HepG2 (cell line): ENCODE results near the gene KRT3. TPM values are rescaled to one million over a fixed set of nuclear protein-coding genes. Genes with fewer than 3 reads are reported as not detected.

ENCODE experiments used
- CC2D1A ChIP-seq: sonication (generic); formaldehyde crosslinking; IDR thresholded peaks from 2 replicates; pipeline ENCODE4 v1.8.1; 2023; ENCODE audit warnings: mild to moderate bottlenecking, missing genetic modification reagents
- FOXO1 ChIP-seq: sonication (generic); formaldehyde crosslinking; IDR thresholded peaks from 2 replicates; pipeline ENCODE4 v1.4.0; 2020; ENCODE audit warnings: missing genetic modification reagents
- GABPB1 ChIP-seq: IDR thresholded peaks from 2 replicates; pipeline ENCODE4 v1.6.1; 2016; ENCODE audit warnings: mild to moderate bottlenecking, missing genetic modification reagents, moderate library complexity, missing compliant biosample characterization
- HNRNPK ChIP-seq: fragments of 200-400 bp; formaldehyde crosslinking; IDR thresholded peaks from 2 replicates; pipeline ENCODE4 v1.6.1; 2018; ENCODE audit warnings: low read length, low read depth, moderate library complexity, mild to moderate bottlenecking; ENCODE audit not compliant: poor library complexity, severe bottlenecking
- MAFF ChIP-seq: IDR thresholded peaks from 2 replicates; pipeline ENCODE4 v1.6.1; 2011; ENCODE audit warnings: low read depth, low read length, improper control_type of control experiment
- MBNL3 ChIP-seq: fragments of 250-450 bp; sonication (Bioruptor Pico); conservative IDR thresholded peaks from 2 replicates; pipeline ENCODE4 v1.8.0; 2022; ENCODE audit warnings: mild to moderate bottlenecking, inconsistent platforms
- NCOA2 ChIP-seq: sonication (generic); formaldehyde crosslinking; IDR thresholded peaks from 2 replicates; pipeline ENCODE4 v1.8.0; 2022; ENCODE audit warnings: inconsistent platforms
- NFRKB ChIP-seq: fragments of 450-650 bp; IDR thresholded peaks from 2 replicates; pipeline ENCODE4 v1.6.1; 2017
- SRSF1 ChIP-seq: fragments of 200-400 bp; formaldehyde crosslinking; optimal IDR thresholded peaks from 2 replicates; pipeline ENCODE3; 2017; ENCODE audit warnings: mild to moderate bottlenecking, low read depth, low read length, moderate library complexity
- TBL1XR1 ChIP-seq: fragments of 150-350 bp; IDR thresholded peaks from 2 replicates; pipeline ENCODE4 v1.6.1; 2014; ENCODE audit warnings: borderline replicate concordance, low read length; ENCODE audit not compliant: partially characterized antibody
- TEAD2 ChIP-seq: sonication (generic); formaldehyde crosslinking; IDR thresholded peaks from 2 replicates; pipeline ENCODE4 v1.9.0; 2021; ENCODE audit warnings: missing genetic modification reagents
- ZNF530 ChIP-seq: sonication (generic); formaldehyde crosslinking; IDR thresholded peaks from 2 replicates; pipeline ENCODE4 v1.5.0; 2020; ENCODE audit warnings: low read depth, mild to moderate bottlenecking, missing genetic modification reagents
- ZNF850 ChIP-seq: sonication (generic); formaldehyde crosslinking; conservative IDR thresholded peaks from 2 replicates; pipeline ENCODE4 v1.9.0; 2021; ENCODE audit warnings: mild to moderate bottlenecking, missing genetic modification reagents
- polyA plus RNA-seq, 8 experiments: library from polyadenylated mRNA; depleted of rRNA in 3 of 8; stranded (reverse) in 7 of 8; unstranded in 1 of 8; fragments of >200 nt; fragmentation: Illumina TruSeq in 4 of 8; extraction: Trizol in 4 of 8; gene quantifications; 2 replicates each; pipeline versions ENCODE4 v1.2.1 to v1.2.3, GENCODE V29; 2011 to 2016; ENCODE audit warnings: low read depth in 4 of 8, missing spikeins in 1 of 8, mixed read lengths in 1 of 8; ENCODE audit not compliant: insufficient read depth in 1 of 8
- total RNA-seq, 5 experiments: library from RNA; depleted of rRNA; stranded (reverse); fragments of >200 nt; fragmentation: Illumina TruSeq; extraction: Trizol; gene quantifications; 2 replicates each; pipeline ENCODE4 v1.2.3, GENCODE V29; 2016; ENCODE audit warnings: low read depth in 1 of 5
- TF ChIP-seq, protein P1 (sequence below): sonication (generic); formaldehyde crosslinking; IDR thresholded peaks from 2 replicates; pipeline ENCODE4 v1.9.0; 2021; ENCODE audit warnings: mild to moderate bottlenecking, missing genetic modification reagents
- TF ChIP-seq, protein P2 (sequence below): sonication (generic); formaldehyde crosslinking; IDR thresholded peaks from 2 replicates; pipeline ENCODE4 v1.4.0; 2020; ENCODE audit warnings: missing genetic modification reagents, borderline replicate concordance
- TF ChIP-seq, protein P3 (sequence below): sonication (generic); formaldehyde crosslinking; IDR thresholded peaks from 2 replicates; pipeline ENCODE4 v1.8.0; 2022; ENCODE audit warnings: mild to moderate bottlenecking, missing genetic modification reagents; ENCODE audit not compliant: insufficient replicate concordance
- TF ChIP-seq, protein P4 (sequence below): sonication (generic); formaldehyde crosslinking; IDR thresholded peaks from 2 replicates; pipeline ENCODE4 v1.5.1; 2020; ENCODE audit warnings: mild to moderate bottlenecking, moderate library complexity, missing genetic modification reagents

Gene KRT3
- total and polyA plus RNA-seq, 2 of the 13 experiments (the other 11 are each of a cell fraction or from before 2014, with no cell fraction given): not detected

DNA sequence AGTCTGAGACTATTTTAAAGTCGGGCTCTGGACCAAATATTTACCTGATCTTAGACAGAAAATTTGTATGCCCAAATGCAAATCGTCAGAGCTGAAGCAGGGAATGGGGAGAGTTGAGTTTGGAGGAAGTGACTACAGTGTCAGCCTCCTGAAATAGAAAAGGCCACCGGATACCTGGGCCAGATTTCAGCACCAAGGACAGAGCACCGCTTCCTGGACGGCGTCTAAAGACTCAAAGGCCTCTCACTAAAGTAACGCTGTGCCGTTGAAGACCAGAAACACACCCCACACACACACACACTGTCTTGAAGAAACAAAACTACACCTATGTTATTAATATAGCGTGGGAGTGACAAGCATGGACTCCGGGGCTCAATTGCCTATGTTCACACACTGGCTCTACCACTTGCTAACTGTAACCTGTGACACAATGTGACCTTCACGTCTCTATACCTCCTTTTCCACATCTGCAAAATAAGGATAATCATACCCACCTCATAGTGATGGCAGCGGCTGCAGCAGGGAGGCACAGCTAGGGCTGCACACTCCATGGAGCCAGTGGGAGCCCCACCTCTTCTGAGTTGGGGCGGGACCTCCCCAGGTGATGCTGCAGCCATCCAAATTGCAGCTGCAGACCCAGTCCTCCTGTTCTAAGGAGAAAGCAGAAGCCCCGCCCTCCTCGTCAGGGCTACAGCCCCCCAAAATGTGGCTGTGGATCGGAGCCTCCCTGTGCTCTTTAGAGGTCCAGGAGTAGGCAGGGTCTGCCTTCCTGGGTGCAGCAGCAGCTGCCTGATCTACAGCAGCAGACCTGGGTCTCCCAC is 54.3 kb downstream of the KRT3 start (continued):
- TF ChIP-seq, protein P1, sequence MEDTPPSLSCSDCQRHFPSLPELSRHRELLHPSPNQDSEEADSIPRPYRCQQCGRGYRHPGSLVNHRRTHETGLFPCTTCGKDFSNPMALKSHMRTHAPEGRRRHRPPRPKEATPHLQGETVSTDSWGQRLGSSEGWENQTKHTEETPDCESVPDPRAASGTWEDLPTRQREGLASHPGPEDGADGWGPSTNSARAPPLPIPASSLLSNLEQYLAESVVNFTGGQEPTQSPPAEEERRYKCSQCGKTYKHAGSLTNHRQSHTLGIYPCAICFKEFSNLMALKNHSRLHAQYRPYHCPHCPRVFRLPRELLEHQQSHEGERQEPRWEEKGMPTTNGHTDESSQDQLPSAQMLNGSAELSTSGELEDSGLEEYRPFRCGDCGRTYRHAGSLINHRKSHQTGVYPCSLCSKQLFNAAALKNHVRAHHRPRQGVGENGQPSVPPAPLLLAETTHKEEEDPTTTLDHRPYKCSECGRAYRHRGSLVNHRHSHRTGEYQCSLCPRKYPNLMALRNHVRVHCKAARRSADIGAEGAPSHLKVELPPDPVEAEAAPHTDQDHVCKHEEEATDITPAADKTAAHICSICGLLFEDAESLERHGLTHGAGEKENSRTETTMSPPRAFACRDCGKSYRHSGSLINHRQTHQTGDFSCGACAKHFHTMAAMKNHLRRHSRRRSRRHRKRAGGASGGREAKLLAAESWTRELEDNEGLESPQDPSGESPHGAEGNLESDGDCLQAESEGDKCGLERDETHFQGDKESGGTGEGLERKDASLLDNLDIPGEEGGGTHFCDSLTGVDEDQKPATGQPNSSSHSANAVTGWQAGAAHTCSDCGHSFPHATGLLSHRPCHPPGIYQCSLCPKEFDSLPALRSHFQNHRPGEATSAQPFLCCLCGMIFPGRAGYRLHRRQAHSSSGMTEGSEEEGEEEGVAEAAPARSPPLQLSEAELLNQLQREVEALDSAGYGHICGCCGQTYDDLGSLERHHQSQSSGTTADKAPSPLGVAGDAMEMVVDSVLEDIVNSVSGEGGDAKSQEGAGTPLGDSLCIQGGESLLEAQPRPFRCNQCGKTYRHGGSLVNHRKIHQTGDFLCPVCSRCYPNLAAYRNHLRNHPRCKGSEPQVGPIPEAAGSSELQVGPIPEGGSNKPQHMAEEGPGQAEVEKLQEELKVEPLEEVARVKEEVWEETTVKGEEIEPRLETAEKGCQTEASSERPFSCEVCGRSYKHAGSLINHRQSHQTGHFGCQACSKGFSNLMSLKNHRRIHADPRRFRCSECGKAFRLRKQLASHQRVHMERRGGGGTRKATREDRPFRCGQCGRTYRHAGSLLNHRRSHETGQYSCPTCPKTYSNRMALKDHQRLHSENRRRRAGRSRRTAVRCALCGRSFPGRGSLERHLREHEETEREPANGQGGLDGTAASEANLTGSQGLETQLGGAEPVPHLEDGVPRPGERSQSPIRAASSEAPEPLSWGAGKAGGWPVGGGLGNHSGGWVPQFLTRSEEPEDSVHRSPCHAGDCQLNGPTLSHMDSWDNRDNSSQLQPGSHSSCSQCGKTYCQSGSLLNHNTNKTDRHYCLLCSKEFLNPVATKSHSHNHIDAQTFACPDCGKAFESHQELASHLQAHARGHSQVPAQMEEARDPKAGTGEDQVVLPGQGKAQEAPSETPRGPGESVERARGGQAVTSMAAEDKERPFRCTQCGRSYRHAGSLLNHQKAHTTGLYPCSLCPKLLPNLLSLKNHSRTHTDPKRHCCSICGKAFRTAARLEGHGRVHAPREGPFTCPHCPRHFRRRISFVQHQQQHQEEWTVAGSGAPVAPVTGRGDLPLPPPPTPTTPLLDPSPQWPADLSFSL: no peak
- no peak for TF ChIP-seq TBL1XR1
- TF ChIP-seq TEAD2 (CRISPR knock-in tag): 0 out of 2 replicates have a peak, but pooled peaks have one; percentile 67
- TF ChIP-seq NCOA2 (CRISPR knock-in tag): peak; percentile 38; the same call in 1 of the 2 replicates
- TF ChIP-seq MAFF: no peak
- no peak for TF ChIP-seq GABPB1 (CRISPR knock-in tag)
- TF ChIP-seq, protein P2, sequence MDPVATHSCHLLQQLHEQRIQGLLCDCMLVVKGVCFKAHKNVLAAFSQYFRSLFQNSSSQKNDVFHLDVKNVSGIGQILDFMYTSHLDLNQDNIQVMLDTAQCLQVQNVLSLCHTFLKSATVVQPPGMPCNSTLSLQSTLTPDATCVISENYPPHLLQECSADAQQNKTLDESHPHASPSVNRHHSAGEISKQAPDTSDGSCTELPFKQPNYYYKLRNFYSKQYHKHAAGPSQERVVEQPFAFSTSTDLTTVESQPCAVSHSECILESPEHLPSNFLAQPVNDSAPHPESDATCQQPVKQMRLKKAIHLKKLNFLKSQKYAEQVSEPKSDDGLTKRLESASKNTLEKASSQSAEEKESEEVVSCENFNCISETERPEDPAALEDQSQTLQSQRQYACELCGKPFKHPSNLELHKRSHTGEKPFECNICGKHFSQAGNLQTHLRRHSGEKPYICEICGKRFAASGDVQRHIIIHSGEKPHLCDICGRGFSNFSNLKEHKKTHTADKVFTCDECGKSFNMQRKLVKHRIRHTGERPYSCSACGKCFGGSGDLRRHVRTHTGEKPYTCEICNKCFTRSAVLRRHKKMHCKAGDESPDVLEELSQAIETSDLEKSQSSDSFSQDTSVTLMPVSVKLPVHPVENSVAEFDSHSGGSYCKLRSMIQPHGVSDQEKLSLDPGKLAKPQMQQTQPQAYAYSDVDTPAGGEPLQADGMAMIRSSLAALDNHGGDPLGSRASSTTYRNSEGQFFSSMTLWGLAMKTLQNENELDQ: no peak
- TF ChIP-seq, protein P3, sequence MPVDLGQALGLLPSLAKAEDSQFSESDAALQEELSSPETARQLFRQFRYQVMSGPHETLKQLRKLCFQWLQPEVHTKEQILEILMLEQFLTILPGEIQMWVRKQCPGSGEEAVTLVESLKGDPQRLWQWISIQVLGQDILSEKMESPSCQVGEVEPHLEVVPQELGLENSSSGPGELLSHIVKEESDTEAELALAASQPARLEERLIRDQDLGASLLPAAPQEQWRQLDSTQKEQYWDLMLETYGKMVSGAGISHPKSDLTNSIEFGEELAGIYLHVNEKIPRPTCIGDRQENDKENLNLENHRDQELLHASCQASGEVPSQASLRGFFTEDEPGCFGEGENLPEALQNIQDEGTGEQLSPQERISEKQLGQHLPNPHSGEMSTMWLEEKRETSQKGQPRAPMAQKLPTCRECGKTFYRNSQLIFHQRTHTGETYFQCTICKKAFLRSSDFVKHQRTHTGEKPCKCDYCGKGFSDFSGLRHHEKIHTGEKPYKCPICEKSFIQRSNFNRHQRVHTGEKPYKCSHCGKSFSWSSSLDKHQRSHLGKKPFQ (CRISPR knock-in tag): peak; percentile 74
- TF ChIP-seq, protein P4, sequence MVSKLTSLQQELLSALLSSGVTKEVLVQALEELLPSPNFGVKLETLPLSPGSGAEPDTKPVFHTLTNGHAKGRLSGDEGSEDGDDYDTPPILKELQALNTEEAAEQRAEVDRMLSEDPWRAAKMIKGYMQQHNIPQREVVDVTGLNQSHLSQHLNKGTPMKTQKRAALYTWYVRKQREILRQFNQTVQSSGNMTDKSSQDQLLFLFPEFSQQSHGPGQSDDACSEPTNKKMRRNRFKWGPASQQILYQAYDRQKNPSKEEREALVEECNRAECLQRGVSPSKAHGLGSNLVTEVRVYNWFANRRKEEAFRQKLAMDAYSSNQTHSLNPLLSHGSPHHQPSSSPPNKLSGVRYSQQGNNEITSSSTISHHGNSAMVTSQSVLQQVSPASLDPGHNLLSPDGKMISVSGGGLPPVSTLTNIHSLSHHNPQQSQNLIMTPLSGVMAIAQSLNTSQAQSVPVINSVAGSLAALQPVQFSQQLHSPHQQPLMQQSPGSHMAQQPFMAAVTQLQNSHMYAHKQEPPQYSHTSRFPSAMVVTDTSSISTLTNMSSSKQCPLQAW (CRISPR knock-in tag): no peak
- no peak for TF ChIP-seq MBNL3 (CRISPR knock-in tag)
- TF ChIP-seq FOXO1 (CRISPR knock-in tag): no peak
- no peak for TF ChIP-seq ZNF850 (CRISPR knock-in tag)
- no peak for TF ChIP-seq CC2D1A
- TF ChIP-seq HNRNPK: no peak
- no peak for TF ChIP-seq SRSF1
- no peak for TF ChIP-seq ZNF530
- no peak for TF ChIP-seq NFRKB
